HG02759 (cell line): ENCODE results near the gene CAPSL.
"Not testable (repeated sequence)": the region's sequence is repeated elsewhere in the genome, so short reads cannot be mapped to it uniquely, and the experiment has no call there.

Experiments
- ATAC-seq: cut with Tn5 transposase; IDR thresholded peaks from one replicate; pipeline ENCODE4 v1.9.1; 2021; ENCODE audit warnings: mild to moderate bottlenecking, moderate library complexity; ENCODE audit not compliant: unreplicated experiment

CAPSL gene

GRCh38 chr5:35878079-35878478 lies 60.3 kb downstream of the CAPSL start:
- ATAC-seq: no peak

- no peak for ATAC-seq
These were observed 60.8 kb downstream of the CAPSL start for GRCh38 chr5:35877655-35878054.

DNA sequence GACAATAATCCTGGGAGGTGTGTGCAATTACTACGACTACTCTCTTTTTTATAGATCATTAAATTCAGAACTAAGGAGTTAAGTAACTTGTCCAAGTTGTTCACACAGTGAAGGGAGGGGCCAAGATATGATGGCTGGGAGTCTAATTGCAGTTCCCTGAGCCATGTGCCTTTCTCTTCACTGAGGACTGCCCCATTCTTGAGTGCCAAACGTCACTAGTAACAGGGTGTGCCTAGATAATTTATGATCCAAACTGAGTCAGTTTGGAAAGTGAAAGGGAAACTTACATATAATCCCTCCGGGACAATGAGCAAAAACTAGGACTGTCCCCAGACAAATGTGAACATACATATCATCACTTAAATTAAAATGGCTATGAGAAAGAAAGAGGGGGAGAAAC lies 61.5 kb downstream of the CAPSL start:
- ATAC-seq: no peak

DNA sequence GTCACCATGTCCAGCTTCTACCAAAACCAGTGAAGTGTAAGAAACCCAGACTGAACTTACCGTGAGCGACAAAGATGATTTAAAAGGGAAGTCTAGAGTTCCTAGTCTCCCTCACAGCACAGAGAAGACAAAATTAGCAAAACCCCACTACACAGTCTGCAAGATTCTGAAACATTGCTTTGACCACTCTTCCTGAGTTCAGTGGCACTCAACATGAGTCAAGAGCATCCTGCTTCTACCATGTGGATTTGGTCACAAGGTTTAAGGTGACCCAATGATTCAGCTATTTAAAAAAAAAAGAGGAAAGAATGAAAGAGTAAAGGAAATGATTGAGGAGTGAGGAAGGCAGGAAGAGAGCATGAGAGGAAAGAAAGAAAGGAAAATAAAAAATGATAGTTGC lies 62.0 kb downstream of the CAPSL start:
- no peak for ATAC-seq

GRCh38 chr5:35870605-35871004 lies 67.8 kb downstream of the CAPSL start:
- ATAC-seq: no peak

DNA sequence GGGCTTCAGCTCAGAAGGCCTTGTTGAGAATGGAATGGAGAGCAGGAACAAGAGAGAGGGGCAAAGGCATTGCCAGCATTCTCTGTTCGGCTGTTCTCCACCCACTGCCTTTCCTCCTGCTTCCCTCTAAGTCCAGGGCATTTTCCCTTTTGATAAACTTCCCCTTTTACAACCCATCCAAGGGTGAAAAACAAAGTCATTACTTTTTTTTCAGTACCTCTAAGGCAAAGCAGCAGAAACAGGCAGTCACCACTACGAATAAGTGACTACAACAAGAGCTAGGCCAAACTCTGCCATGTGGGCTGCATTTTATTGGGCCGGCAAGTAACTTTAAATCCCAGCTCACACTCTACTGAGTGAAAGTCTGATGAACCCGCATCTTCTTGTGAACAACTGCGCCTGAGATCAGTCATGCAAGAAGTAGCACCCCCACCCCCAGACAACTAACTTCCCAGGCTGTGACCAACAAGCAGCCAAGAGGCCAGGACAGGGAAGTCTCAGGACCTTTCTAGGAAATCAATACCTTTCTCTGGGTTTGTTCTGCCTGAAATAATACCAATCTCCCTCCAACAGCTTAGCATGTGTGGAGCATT lies 68.6 kb downstream of the CAPSL start:
- ATAC-seq: no peak

GRCh38 chr5:35867998-35868397 lies 70.4 kb downstream of the CAPSL start:
- no peak for ATAC-seq

- no peak for ATAC-seq
These were observed 75.3 kb downstream of the CAPSL start for GRCh38 chr5:35863159-35863558.

DNA sequence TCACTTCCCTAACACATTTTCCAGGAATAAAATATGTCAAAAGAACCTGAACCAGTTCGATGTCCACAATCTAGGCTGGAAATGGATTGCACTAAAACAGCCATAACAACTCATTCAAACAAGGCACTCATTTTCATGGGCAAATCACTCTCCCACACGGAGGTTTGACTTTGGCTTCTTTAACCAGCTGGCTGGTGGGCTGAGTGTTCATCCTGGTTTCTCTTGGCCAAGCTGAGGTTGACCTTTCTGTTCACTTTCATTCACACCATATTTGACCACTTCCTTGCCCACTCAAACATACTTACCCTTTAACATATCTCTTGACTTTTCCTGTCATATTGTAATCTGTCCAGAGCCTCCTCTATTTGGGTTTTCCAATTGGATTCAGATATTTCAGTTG lies 76.3 kb downstream of the CAPSL start:
- no peak for ATAC-seq

DNA sequence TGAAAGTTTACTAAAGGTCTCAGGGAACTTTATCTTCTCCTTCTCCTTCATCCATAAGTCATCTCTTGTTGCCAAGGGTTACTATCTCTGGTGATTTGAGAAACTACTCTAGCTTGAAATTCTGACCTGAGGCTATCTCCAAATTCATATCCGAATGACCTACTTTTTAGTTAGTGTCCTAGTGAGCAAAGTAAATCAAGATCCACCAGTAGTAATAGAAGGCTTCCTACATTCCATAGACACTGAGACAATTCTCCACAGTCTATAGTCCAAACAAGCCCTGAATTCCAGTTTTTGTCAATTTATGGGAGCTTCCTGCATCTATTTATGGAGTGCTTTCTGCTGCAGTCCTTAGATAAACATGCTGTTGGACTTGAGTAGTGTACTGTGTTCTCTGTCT lies 76.7 kb downstream of the CAPSL start:
- no peak for ATAC-seq

DNA sequence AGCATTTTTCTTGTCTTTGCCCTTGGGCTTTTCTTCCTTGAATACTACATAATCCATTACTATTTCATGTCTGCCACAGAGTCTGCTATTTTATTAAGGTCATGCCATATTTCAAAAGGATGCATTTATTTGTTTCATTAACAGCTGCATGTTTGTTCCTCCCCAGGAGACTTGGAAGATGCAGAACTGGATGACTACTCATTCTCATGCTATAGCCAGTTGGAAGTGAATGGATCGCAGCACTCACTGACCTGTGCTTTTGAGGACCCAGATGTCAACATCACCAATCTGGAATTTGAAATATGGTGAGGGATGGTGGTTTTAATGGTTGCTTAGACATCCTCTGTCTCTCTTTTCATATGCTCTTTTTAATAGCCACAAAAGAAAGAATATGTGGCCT lies 77.7 kb downstream of the CAPSL start:
- ATAC-seq: no peak

DNA sequence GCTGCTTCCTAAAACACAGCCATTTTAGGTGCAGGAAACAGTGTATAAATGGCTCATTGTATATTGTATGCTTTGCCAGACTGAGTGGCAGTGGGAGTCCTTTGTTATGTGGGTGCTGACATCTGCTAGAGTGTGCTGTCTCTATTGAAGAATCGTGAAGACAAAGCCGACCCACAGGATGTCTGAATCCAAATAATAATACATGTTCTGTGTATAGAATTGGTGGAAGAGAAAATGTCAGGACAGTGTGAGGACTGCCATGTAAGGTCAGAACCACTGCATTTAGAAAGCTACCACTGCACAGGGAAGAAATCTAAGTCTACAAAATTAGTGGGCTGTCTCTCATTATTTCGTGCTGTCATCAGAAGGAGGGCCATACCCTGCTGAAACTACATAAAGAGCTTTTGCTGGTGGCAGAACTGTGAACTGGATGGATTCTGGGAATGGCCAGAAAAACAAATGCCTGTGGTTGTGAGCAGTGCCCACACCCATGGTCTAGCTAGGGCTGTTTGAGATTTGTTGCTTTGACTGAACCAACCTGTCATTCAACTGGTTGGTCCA lies 79.2 kb downstream of the CAPSL start:
- no peak for ATAC-seq

DNA sequence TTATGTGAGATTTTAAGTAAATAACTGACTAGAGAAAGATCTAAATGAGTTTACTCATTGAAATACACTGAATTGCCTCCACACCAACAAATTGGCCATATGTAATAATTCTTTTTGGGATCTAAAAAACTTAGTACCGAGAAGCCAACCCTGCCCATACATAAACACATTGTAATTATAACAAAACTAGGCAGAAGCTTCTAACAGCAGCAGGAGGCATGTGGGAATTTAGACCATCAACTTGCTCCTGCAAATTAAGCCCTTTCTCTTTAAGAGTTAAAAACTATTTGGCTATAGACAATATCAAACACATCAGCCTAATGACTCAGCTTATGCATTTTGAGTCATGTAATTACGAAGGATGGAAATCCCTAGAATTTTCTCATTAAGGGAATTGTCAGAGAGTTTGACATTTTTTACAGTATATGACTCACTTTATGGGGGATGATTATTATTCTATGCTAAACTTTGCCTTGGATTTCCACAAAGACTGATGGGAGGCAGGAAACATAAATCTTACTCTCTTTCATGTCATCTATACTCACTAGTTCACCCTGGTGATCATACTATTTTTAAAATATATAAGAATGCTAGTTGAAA lies 80.7 kb downstream of the CAPSL start:
- no peak for ATAC-seq

- no peak for ATAC-seq
These were observed 81.6 kb downstream of the CAPSL start, which contains the start of gene IL7R for GRCh38 chr5:35856765-35857351. Gene IL7R (plus strand): TSS chr5:35856891. CDS start chr5:35856978, 87 bp downstream.

DNA sequence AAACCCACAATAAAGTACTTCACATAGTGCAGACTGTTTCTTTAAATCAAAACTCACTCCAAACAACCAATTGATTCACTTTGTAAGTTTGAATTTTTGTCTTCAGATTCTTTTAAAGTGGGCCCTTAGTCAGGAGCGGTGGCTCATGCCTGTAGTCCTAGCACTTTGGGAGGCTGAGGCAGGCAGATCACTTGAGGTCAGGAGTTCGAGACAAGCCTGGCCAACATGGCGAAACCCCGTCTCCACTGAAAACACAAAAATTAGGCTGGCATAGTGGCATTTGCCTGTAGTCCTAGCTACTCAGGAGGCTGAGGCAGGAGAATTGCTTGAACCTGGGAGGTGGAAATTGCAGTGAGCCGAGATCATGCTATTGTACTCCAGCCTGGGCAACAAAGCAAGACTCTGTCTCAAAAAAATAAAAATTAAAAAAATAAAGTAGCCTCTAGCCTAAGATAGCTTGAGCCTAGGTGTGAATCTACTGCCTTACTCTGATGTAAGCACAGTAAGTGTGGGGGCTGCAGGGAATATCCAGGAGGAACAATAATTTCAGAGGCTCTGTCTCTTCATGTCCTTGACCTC lies 82.1 kb downstream of the CAPSL start:
- not testable (repeated sequence) for ATAC-seq

- no peak for ATAC-seq
These were observed 83.2 kb downstream of the CAPSL start for GRCh38 chr5:35855187-35855586.
